Measurements from ENCODE around the gene FLII. TPM values are rescaled to one million over a fixed set of nuclear protein-coding genes. Genes with fewer than 3 reads are reported as not detected.

The FLII gene
- total and polyA plus RNA-seq, 2 of the 13 experiments (the other 11 are each of a cell fraction or from before 2014, with no cell fraction given), result 130 to 303 TPM

- Histone ChIP-seq H3K79me2 (ENCODE audit: insufficient read depth, low read length) (peaks cover 18% of the 10 kb centered on the region), H3K9me3 (ENCODE audit: low read length) (no peaks in the 10 kb centered on the region), H3K4me1 (ENCODE audit: insufficient read depth, low read length) (peaks cover 36% of the 10 kb centered on the region), H3K4me3 (replicated peaks in 1 of 3; ENCODE audit: insufficient read depth in 1 of 3, low read depth in 2 of 3, low read length in 3 of 3) (no peak overlapping the region), H3K27me3 (ENCODE audit: control insufficient read depth in 1 of 2, insufficient read depth in 2 of 2, low read length in 2 of 2) (no peaks in the 10 kb centered on the region), H3K9ac (ENCODE audit: insufficient read depth, low read depth, low read length) (no peak overlapping the region), H3K27ac (ENCODE audit: extremely low read length, insufficient read depth, low read length) (no peak overlapping the region), H4K20me1 (ENCODE audit: insufficient read depth, low read length) (peaks cover 4% of the 10 kb centered on the region; the same call in 1 of the 2 replicates), H2AFZ (ENCODE audit: low read length) (no peak overlapping the region), H3K36me3 (replicated peaks in 1 of 2; ENCODE audit: control insufficient read depth in 1 of 2, insufficient read depth in 2 of 2, low read length in 2 of 2) (peaks cover 8 to 23% of the 10 kb centered on the region in 2 experiments; a peak in 4 of 5 replicates), H3K4me2 (ENCODE audit: low read depth, low read length) (no peak overlapping the region)
- WGBS (ENCODE audit: low lambda C conversion rate), result 81% methylated on average over 9 of the region's 9 CpGs
- no peak for TF ChIP-seq MED8 (CRISPR knock-in tag; IDR thresholded peaks at IDR 0.05; ENCODE audit: insufficient replicate concordance)
- TF ChIP-seq GZF1 (CRISPR knock-in tag; IDR thresholded peaks at IDR 0.05), result no peak
- no peak for TF ChIP-seq HMG20B (CRISPR knock-in tag; conservative IDR thresholded peaks at IDR 0.05)
- TF ChIP-seq ZNF652 (CRISPR knock-in tag; IDR thresholded peaks at IDR 0.05; ENCODE audit: borderline replicate concordance, low read depth), result no peak
- TF ChIP-seq ZNF496 (CRISPR knock-in tag; IDR thresholded peaks at IDR 0.05; ENCODE audit: insufficient replicate concordance), result no peak
- no peak for TF ChIP-seq CERS6 (CRISPR knock-in tag; IDR thresholded peaks at IDR 0.05)
- TF ChIP-seq ZFP1 (CRISPR knock-in tag; IDR thresholded peaks at IDR 0.05), result no peak
- no peak for TF ChIP-seq HDAC1 (CRISPR knock-in tag; IDR thresholded peaks at IDR 0.05)
- no peak for TF ChIP-seq ZNF136 (CRISPR knock-in tag; IDR thresholded peaks at IDR 0.05; ENCODE audit: low read depth)
- TF ChIP-seq ZSCAN30 (CRISPR knock-in tag; IDR thresholded peaks at IDR 0.05), result no peak
- ATAC-seq, result no peak
- intact Hi-C loops (cut with micrococcal nuclease; ENCODE audit: unreplicated experiment), result no loop called here
- no TSS peak for BruUV-seq (replicated peaks)
- CTCF ChIA-PET (ENCODE audit: low intra/inter-chr PET ratio, low total read pairs), result no interaction called here
- FAIRE-seq, result no peak
- POLR2A ChIA-PET, result no interaction called here
- no peak for DNase-seq (ENCODE audit: low spot score)
- in situ Hi-C loops (cut with HindIII; ENCODE audit: extremely low pct_ligation_motif_present, low pct_unique_long_range_greater_than_20kb), result no loop called here
Observed at GRCh38 chr17:18231164-18231563, 27.4 kb downstream of the FLII start.

Data from HepG2 (cell line).